BJ (cell line): ENCODE results near the gene MAML1. TPM values are rescaled to one million over a fixed set of nuclear protein-coding genes. Genes with fewer than 3 reads are reported as not detected.
A peak's percentile ranks its signal among the peaks of the same experiment; 100 is the strongest.

ENCODE experiments used
- CTCF ChIA-PET: fragments of 350-600 bp; formaldehyde crosslinking; extraction: SDS; loops from one replicate; lab custom pipeline; 2021; ENCODE audit warnings: antibody characterized with exemption, inconsistent platforms; lab: Yijun Ruan, JAX
- POLR2A ChIA-PET: fragments of 300-600 bp; sonication (Branson Sonifier 250); formaldehyde crosslinking; extraction: SDS; loops from one replicate; lab custom pipeline; 2021; ENCODE audit warnings: antibody characterized with exemption; lab: Charles Lee
- DNase-seq: peaks from one replicate; pipeline ENCODE4 v3.0.0-alpha.2; 2011; ENCODE audit warnings: low read depth
- H3K27me3 ChIP-seq: 2 replicates; pipeline ENCODE4 v1.6.0; 2011; ENCODE audit warnings: low read length; ENCODE audit not compliant: control insufficient read depth, insufficient read depth
- H3K36me3 ChIP-seq: 2 replicates; pipeline ENCODE4 v1.5.1; 2011; ENCODE audit warnings: low read length; ENCODE audit not compliant: control insufficient read depth, insufficient read depth
- H3K4me3 ChIP-seq: 2 replicates; pipeline ENCODE4 v1.5.1; 2011; ENCODE audit warnings: low read depth, mild to moderate bottlenecking, control low read depth, low read length
- polyA plus RNA-seq: library from polyadenylated mRNA; depleted of rRNA; stranded (reverse); fragments of >200 nt; gene quantifications from 2 replicates; pipeline ENCODE4 v1.2.3, GENCODE V29; 2011
- TF ChIP-seq, protein P1 (sequence below): IDR thresholded peaks from 2 replicates; pipeline ENCODE4 v1.5.1; 2011; ENCODE audit warnings: low read depth, mild to moderate bottlenecking, control low read depth, inconsistent platforms, low read length, moderate library complexity; ENCODE audit not compliant: insufficient read depth

The MAML1 gene
- polyA plus RNA-seq, 1 experiment = 5.3 TPM

DNA sequence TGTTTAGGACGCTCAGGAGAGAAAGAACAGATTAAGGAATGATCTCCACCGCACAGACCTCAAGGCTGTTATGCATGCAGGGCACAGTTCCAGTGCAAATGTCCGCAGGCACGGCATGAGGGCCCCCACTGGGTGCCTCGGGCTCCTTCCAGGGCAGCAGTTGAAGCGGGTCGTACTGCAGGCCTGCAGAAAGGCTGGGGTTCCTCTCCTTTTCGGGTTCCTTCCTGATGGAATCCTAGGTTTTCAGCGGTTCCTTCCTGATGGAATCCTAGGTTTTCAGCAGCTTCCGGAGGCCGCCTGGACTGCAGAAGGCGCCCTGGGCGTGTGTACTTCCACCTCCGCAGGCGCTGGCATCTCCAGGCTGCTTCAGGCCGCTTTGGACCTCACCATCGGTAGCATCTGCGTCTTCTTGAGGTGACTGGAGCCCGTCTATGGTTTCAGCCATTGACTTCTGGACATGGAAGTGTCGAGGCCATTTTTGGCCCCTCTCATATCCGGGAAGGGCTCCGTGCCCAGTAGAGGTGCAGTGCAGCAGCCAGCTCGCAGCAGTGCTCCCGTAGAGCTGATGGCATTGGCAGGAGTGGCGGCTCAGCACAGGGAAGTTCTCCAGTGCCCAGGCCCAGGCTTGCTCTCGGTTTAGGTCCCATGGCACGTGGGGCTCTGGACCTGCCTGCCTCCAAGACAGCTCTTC lies 79.7 kb downstream of the MAML1 start:
- ChIA-PET CTCF (interaction anchor here (1.6 kb wide), 1 partner anchor 49 kb away, joined by 5 read pairs; no protein-coding TSS in a partner anchor), POLR2A (no interaction called here)
- DNase-seq = no peak

DNA sequence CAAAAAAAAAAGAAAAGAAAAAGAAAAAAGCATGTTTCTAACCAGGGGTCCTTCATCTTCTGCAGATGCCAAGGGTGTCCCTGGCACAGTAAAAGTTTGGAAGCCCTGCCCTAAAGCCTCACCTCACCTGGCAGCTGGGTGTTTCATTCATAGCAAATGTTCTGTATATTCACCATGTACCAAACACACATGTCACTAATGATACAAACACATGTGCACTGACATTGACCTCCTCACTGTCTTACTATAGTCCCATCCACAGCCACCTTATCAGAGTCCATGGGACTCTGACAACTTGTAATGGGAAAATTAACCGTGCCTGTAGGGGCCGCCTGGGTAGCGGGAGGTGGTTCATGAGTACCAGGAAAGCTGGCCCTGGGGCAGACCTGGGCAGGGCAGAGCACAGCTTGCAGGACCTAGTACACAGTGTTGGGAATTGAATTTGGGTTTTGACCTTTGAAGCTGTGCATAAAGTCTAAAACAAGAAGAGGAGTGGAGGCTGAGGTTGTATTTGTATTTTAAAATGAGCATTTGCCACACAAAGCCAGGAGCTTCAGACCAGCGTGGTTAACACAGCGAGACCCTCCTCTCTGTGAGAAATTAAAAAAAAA lies 80.5 kb downstream of the MAML1 start:
- no peak for DNase-seq
- Histone ChIP-seq H3K36me3 (peaks cover 5% of the 10 kb centered on the region; the same call in 1 of the 2 replicates), H3K27me3 (no peaks in the 10 kb centered on the region), H3K4me3 (no peak overlapping the region)
- CTCF ChIA-PET = interaction anchor here (0.9 kb wide), 1 partner anchor 11 kb away, joined by 3 read pairs; no protein-coding TSS in a partner anchor
- TF ChIP-seq, protein P1, sequence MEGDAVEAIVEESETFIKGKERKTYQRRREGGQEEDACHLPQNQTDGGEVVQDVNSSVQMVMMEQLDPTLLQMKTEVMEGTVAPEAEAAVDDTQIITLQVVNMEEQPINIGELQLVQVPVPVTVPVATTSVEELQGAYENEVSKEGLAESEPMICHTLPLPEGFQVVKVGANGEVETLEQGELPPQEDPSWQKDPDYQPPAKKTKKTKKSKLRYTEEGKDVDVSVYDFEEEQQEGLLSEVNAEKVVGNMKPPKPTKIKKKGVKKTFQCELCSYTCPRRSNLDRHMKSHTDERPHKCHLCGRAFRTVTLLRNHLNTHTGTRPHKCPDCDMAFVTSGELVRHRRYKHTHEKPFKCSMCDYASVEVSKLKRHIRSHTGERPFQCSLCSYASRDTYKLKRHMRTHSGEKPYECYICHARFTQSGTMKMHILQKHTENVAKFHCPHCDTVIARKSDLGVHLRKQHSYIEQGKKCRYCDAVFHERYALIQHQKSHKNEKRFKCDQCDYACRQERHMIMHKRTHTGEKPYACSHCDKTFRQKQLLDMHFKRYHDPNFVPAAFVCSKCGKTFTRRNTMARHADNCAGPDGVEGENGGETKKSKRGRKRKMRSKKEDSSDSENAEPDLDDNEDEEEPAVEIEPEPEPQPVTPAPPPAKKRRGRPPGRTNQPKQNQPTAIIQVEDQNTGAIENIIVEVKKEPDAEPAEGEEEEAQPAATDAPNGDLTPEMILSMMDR = no peak
- POLR2A ChIA-PET = no interaction called here

More for the DNA sequence above, 79.7 kb downstream of the MAML1 start:
- peaks cover 5% of the 10 kb centered on the region; the same call in 1 of the 2 replicates for H3K36me3 ChIP-seq
- H3K4me3 ChIP-seq = no peak overlapping the region
- TF ChIP-seq, protein P1 = no peak
- no peaks in the 10 kb centered on the region for H3K27me3 ChIP-seq

DNA sequence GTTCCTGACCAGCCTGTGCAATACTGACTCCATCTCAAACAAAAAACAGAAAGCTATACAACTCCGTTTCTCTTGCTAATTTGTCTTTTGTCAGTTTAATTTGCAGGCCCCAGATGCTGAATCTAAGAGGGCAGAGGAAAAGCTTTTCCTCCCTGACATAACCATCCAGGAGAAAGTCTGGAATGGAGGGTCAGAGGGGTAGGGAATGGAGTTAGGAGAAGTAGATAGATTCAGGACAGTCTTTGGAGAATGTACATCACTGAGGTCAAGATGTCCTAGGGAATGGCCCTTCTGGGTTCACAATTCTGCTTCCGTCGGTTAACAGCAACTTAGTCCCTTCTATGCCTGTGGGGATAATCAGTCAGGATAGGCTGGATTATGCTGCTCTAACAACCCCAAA lies 81.5 kb downstream of the MAML1 start:
- ChIA-PET POLR2A (no interaction called here), CTCF (interaction anchor here (0.9 kb wide), 1 partner anchor 12 kb away, joined by 3 read pairs; no protein-coding TSS in a partner anchor)
- H3K36me3 ChIP-seq = peaks cover 5% of the 10 kb centered on the region; the same call in 1 of the 2 replicates
- no peaks in the 10 kb centered on the region for H3K27me3 ChIP-seq
- TF ChIP-seq, protein P1 = no peak
- DNase-seq = no peak
- no peak overlapping the region for H3K4me3 ChIP-seq

DNA sequence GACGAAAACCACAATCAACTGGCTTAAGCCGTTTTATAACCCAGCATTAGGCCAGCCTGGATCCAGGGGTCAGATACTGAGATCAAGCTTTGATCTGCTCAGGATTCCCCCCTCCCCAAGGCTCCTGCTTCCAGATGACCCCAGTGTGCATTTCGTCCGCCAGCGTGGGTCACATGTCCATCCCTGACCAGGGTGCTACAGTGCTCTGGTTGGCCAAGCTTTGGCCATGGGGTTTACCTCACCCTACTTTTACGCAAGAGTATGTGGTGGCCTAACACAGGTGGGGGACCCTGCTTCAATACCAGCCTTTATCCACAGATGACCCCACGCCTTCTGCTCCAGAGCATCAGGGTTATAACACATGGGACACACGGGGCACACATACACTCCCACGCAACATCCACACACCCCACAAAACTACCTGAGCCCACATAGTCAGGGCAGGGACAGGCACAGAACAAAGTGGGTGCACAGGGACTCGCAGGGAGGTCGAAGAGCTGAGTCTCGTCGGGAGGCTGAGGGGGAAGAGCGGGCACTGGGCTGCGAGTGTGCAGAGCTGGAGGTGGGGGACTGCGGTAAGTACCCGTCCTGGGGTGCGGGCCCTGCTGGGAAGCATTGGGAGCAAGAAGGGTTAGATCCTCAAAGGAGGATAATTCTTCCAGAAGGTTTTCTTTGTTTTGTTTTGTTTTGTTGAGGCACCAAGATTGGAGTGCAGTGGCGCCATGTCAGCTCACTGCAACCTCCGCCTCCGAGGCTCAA lies 83.0 kb downstream of the MAML1 start:
- Histone ChIP-seq H3K27me3 (no peaks in the 10 kb centered on the region), H3K36me3 (peaks cover 5% of the 10 kb centered on the region; the same call in 1 of the 2 replicates), H3K4me3 (no peak overlapping the region)
- ChIA-PET CTCF (no interaction called here), POLR2A (no interaction called here)
- TF ChIP-seq, protein P1 = no peak
- no peak for DNase-seq

DNA sequence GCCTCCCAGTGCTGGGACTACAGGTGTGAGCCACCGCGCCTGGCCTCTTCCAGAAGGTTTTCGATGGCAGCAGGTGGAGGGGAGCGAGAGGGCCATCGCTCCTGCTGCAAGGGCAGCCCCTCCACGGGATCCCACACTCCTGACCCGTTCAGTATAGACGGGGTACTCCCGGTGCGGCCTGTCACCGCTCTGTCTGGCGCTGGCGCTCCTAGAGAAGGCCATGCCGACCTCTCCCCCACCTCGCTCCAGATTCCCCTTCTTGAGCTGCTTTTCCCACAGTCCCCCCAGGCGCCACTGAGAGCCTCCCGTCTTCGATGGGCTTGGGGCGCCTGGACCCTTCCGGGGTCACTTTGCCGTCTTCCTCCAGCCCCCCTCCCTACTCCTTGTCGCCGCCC lies 83.8 kb downstream of the MAML1 start:
- ChIA-PET CTCF (no interaction called here), POLR2A (no interaction called here)
- no peaks in the 10 kb centered on the region for H3K27me3 ChIP-seq
- H3K36me3 ChIP-seq = peaks cover 4% of the 10 kb centered on the region; the same call in 1 of the 2 replicates
- TF ChIP-seq, protein P1 = no peak
- DNase-seq = no peak
- peak overlapping the region; percentile 38 for H3K4me3 ChIP-seq
